ENCODE data around the gene CD28.
"Not testable (repeated sequence)": the region's sequence is repeated elsewhere in the genome, so short reads cannot be mapped to it uniquely, and the experiment has no call there.

Gene CD28

DNA sequence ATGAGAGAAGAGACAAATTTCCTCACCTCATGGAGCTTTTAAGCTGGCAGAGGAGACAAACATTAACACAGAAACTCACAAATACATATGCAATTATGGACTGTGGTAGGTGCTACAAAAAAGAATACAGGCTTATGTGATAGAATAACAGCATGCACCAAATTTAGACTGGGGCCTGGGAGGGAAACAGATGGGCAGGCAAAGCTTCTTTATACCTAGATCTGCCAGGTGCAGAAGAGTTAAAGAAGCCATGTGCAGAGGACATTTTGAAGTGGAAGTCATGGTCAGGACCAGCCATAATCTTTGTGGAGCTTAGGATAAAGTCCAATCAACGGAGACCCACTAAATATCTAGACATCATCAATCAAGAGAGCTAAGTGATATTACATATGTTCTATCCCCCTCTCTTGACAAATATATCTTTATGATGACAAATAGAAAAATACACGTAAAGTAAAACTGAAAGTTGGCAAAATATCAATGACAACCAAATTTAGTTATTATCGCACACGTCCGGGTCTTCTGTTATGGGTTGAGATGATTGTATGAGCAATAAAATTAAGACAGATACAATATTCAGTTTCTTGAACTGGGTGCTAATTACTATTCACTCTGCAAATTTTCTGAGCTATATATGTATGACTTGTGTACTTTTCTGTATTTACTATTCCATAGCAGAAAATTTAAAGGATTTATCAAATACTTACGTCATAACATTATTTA is 44.1 kb downstream of the CD28 start:
- DNase-seq = no peak

- peak; percentile 55 for DNase-seq
Measured at GRCh38 chr2:203751685-203752271, 45.3 kb downstream of the CD28 start.

- DNase-seq = no peak
Measured at GRCh38 chr2:203756161-203756560, 49.7 kb downstream of the CD28 start.

DNA sequence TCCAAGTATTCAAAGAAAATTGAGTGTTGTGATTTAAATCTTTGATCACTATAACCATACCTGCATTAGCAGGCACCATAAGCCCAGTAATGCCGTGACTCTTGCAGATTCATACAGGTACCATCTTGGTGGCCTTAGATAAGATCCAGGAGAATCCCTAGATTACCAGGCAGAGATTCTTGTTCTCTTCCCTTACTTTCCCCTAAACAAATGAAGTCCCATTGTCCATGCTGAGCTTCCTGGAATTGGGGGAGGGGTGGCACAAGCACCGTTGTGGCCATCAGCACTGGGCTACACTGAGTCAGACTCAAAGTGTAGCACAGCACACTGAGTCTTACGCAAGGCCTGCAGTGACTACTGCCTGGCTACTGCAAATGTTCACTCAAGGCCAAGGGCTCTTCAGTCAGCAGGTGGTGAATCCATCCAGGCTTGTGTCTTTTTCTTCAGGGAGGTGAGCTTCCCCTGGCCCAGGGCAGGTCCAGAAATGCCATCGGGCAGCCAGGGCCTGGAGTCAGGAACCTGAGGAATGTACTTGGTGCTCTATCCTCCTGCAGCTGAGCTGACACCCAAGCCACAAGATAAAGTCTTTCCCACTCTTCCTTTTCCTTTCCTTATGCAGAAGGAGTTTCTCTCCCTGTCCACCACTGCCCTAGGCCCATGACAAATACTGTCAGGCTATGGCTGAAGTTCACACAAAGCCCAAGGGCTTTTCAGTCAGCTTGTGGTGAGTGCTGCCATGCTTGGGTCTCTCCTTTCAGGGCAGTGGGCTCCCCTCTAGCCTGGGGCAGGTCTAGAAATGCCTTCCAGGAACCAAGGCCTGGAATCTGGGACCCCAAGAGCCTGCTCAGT is 52.6 kb downstream of the CD28 start:
- peak; percentile 72 for DNase-seq

DNA sequence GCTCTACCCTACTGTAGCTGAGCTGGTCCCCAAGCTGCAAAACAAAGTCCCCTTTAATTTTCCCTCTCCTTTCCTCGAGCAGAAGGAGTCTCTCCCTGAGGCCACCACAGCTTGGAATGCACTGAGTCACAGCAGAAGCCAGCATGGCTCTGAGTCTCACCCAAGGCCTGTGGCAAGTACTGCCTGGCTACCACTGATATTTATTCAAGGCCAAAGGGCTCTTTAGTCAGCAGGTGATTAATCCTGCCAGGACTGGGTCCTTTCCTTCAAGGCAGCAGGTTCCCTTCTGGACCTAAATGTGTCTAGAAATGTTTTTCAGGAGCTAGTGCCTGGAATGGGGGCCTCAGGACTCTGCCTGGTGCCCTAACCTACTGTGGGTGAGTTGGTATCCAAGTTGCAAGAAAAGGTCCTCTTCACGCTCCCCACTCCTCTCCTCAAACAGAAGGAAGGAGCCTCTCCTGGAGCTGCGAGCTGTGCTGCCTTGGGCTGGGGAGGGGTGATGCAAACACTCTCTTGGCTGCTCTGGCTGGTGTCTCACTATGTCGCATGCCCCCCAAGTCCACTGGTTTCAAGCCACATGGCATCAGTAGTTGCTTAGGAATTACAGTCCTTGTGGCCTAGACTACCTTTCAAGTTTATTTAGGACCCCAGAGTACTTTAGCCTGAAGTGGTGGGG is 53.4 kb downstream of the CD28 start:
- DNase-seq = peak; percentile 82

DNA sequence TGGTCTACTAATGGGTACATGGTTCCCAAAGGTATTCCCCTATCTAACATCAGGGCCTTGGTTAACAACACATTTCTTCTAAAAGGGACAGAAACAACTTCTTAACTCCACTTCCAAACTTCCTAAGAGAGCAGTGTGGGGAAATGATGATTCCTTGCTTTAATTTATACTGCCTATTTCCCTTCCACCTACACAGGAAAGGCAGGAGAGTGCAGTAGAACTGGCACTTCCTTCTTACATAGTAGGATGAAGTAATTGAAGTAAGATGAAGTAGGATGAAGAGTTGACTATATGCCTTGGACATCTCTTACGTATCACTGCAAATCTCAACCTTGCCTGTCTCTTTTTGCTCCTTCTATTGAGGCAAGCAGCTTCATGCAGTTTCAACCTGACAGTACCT is 54.7 kb downstream of the CD28 start:
- DNase-seq = no peak

GRCh38 chr2:203763241-203763937 is 57.0 kb downstream of the CD28 start:
- DNase-seq = no peak

DNA sequence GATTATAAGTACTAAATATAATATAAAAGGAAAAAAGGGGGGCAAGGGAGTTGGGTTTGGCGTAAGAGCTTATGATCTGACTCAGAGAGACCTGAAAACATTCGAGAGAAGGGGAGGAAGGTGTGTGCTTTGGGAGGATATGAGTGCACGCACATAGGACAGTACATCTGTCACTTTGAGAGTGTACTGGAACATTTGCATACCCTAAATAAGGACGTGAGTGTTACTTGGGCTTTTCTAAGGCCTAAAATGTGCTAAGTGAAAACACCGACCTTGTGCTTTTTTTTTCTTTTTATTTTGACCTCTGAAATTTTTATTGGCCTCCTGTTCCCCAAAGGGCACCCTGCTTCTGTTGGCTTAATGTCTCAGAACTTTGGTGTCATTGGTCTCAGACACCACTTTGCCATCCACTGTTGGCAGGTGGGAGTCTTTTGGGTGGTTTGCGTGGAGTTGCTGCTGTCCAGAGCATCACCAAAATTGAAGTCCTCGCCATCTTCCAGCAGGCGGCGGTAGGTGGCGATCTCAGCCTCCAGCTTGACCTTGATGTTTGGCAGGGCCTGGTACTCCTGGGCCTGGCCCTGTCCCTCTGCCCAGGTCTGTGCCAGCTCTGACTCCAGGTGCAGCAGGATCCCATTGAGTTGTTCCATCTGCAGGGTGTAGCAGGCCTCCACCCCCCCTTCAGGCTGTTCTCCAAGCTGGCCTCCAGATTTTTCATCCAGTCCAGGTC is 57.7 kb downstream of the CD28 start:
- DNase-seq = no peak

GRCh38 chr2:203772456-203773165 is 66.2 kb downstream of the CD28 start:
- DNase-seq = no peak

DNA sequence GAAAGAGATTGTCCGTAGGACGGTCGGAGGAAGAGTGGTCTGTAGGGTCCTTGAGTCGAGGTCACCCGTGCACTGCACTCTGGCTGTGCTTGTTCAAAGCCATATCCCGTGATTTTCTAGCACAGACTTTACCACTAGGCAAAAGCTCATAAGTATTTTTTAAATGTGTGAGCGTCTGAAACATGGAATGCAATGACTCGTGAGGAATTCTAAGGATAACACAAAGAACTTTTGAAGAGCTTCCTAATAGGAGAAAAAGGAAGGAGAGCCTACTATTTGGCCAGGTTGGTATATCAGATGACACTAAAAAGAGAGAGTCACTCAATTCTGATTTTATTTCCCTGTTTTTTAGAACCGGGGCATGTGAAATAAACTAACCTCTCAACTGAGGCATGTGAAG is 68.3 kb downstream of the CD28 start:
- peak; percentile 71 for DNase-seq

- no peak for DNase-seq
Measured at GRCh38 chr2:203775684-203776083, 69.2 kb downstream of the CD28 start.

DNA sequence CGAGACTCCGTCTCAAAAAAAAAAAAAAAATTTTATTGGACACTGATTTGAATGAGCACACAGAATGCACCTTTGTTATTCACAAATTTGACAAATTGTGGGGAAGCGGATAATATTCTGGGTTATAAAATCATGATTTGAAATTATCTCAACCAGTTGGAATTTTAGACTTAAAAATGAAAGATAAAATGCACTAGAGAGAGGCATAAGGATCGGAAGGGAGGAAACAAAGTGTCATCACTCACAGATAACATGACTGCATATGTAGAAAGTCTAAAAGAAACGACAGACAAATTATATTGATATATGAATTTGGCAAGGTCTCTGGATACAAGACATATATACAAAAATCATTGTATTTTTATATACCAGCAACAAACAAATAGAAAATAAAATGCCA is 70.6 kb downstream of the CD28 start:
- no peak for DNase-seq

GRCh38 chr2:203779477-203780073 is 73.1 kb downstream of the CD28 start:
- not testable (repeated sequence) for DNase-seq

GRCh38 chr2:203780231-203780630 is 73.8 kb downstream of the CD28 start:
- no peak for DNase-seq

DNA sequence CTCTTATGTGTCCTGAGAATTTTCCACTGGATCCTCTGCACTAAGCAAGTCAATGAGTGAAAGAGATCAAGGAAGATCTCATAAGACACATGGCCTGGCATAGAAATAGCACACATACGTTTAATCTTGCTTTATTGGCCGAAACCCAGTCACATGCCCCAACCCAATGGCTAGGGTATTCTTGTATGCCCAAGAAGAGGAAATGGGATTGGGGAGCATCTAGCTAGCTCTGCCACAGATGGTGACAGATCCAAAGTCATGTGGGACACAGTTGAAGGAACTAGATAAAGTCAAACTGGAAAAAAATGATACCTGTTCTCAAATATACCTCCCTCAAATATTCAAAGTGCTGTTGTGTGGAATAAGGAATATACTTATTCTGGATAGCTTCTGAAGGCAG is 74.7 kb downstream of the CD28 start:
- no peak for DNase-seq

DNA sequence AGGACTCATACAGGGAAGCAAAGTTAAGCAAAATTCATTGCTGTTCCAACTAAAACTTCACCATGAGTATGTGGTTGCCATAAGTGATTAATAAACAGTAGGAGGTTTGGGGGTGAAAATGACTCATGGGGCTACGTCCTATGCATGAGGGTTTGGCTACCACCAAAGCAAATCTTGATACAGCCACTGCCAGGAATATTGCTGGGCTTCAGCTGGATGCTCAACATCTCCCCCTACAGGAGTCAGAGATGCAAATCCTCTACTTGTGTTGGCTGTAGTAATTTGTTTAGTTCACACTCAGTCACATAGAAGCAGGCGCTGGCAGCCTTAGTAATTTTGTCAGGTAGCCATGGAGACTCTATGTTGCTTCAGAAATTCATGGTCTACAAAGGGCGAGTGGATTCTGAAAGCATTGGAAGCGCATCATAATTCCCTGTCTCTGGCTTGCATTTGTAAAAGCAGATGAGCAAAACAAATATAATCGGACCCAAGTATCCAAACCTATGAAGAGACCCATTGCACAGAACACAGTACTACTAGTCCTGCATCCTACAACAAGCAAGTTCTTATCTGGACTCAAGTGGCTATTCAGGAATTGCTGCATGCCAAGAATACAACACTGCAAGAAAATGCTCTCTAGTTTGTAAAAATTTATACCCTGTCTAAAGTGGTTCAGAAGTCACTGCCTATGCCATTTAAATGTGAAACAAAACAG is 76.0 kb downstream of the CD28 start:
- DNase-seq = peak; percentile 97

- DNase-seq = peak; percentile 92
Measured at GRCh38 chr2:203783496-203784203, 77.2 kb downstream of the CD28 start.

GRCh38 chr2:203784710-203785270 is 78.4 kb downstream of the CD28 start:
- DNase-seq = not testable (repeated sequence)

Measured in fibroblast of skin of right biceps (primary cell).